ENCODE results near the gene MMAB.

Gene MMAB

DNA sequence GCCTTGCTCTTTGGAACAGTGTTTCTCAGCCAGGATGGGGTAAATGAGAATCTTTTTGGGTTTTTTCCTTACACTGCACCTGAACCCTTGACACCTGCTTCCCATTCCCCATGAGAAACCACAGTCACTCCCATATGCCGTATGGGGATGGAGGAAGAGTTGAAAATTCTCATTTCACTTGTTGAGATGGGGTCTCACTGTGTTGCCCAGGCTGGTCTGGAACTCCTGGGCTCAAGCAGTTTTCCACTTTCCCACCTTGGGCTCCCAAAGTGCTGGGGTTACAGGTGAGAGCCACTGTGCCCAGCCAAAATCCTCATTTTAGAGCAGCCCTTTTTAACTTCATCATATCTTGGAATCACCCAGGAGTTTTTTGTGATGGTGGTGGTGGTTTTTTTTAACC, 4.0 kb upstream of the MMAB start:
- no peak overlapping the region for H3K9ac ChIP-seq (ENCODE audit: insufficient read length, low read depth)
- H3K36me3 ChIP-seq (ENCODE audit: insufficient read depth, insufficient read length, low read length): peaks cover 69% of the 10 kb centered on the region
- DNase-seq (ENCODE audit: low read depth, low spot score): no peak
- no peaks in the 10 kb centered on the region for H3K27me3 ChIP-seq (ENCODE audit: insufficient read depth, insufficient read length)
- no peak overlapping the region for H3K4me3 ChIP-seq (ENCODE audit: insufficient read length, low read depth)
- H3K9me3 ChIP-seq (ENCODE audit: insufficient read depth, low read length): no peaks in the 10 kb centered on the region
- H3K4me1 ChIP-seq (ENCODE audit: insufficient read depth, insufficient read length): peaks cover 6% of the 10 kb centered on the region
- TF ChIP-seq SUZ12 (IDR thresholded peaks at IDR 0.05; ENCODE audit: extremely low read depth, insufficient read depth, insufficient read length) (no peak), YY1 (IDR thresholded peaks at IDR 0.05; ENCODE audit: insufficient read depth, insufficient read length) (no peak), ZNF274 (IDR thresholded peaks at IDR 0.05; ENCODE audit: low read depth, low read length) (no peak)

DNA sequence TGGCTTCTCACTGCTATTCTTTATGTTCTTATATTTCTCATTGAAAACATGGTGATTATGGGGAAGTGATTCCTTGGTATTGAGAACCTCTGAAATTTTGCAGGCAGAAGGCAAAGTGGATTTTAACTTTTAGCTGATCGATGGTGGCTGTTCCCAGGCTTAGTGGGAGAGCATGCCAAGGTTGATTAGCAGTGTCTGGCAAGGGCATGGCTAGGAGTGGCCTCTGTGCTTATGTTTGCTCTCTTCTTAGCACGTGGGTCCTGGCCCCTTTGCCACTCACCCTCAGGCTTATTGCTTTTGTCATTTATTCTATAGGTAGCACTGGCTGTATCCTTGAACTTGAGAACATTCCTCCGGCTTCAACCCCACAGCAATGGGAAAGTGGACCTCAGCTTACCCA, 2.4 kb upstream of the MMAB start:
- H3K4me3 ChIP-seq (ENCODE audit: insufficient read length, low read depth): no peak overlapping the region
- no peaks in the 10 kb centered on the region for H3K27me3 ChIP-seq (ENCODE audit: insufficient read depth, insufficient read length)
- H3K4me1 ChIP-seq (ENCODE audit: insufficient read depth, insufficient read length): peaks cover 2% of the 10 kb centered on the region
- H3K9me3 ChIP-seq (ENCODE audit: insufficient read depth, low read length): no peaks in the 10 kb centered on the region
- TF ChIP-seq YY1 (IDR thresholded peaks at IDR 0.05; ENCODE audit: insufficient read depth, insufficient read length): no peak
- TF ChIP-seq SUZ12 (IDR thresholded peaks at IDR 0.05; ENCODE audit: extremely low read depth, insufficient read depth, insufficient read length): no peak
- no peak for TF ChIP-seq ZNF274 (IDR thresholded peaks at IDR 0.05; ENCODE audit: low read depth, low read length)
- no peak overlapping the region for H3K9ac ChIP-seq (ENCODE audit: insufficient read length, low read depth)
- H3K36me3 ChIP-seq (ENCODE audit: insufficient read depth, insufficient read length, low read length): peaks cover 65% of the 10 kb centered on the region
- DNase-seq (ENCODE audit: low read depth, low spot score): no peak

DNA sequence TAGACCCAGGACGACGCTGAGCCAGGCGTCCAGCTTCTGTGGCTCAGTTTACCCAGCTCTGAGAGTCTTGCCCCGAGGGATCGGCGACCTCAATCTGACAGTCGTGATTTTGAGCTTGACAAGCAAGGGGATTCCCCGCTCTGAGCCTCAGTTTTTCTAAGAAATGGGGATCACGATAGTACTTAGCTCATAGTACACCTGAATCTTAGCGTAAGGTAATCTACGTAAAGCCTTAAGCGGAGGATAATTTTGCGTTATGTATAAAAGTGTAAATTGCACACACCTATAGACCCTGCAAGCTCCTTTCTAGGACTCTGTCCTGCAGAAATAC, 575 bp upstream of the MMAB start:
- peaks cover 61% of the 10 kb centered on the region for H3K36me3 ChIP-seq (ENCODE audit: insufficient read depth, insufficient read length, low read length)
- H3K9ac ChIP-seq (ENCODE audit: insufficient read length, low read depth): peak overlapping the region; percentile 92
- no peaks in the 10 kb centered on the region for H3K27me3 ChIP-seq (ENCODE audit: insufficient read depth, insufficient read length)
- no peaks in the 10 kb centered on the region for H3K9me3 ChIP-seq (ENCODE audit: insufficient read depth, low read length)
- peak overlapping the region; percentile 89 for H3K4me3 ChIP-seq (ENCODE audit: insufficient read length, low read depth)
- DNase-seq (ENCODE audit: low read depth, low spot score): no peak
- no peak for TF ChIP-seq ZNF274 (IDR thresholded peaks at IDR 0.05; ENCODE audit: low read depth, low read length)
- no peak for TF ChIP-seq SUZ12 (IDR thresholded peaks at IDR 0.05; ENCODE audit: extremely low read depth, insufficient read depth, insufficient read length)
- no peak for TF ChIP-seq YY1 (IDR thresholded peaks at IDR 0.05; ENCODE audit: insufficient read depth, insufficient read length)
- H3K4me1 ChIP-seq (ENCODE audit: insufficient read depth, insufficient read length): no peaks in the 10 kb centered on the region

DNA sequence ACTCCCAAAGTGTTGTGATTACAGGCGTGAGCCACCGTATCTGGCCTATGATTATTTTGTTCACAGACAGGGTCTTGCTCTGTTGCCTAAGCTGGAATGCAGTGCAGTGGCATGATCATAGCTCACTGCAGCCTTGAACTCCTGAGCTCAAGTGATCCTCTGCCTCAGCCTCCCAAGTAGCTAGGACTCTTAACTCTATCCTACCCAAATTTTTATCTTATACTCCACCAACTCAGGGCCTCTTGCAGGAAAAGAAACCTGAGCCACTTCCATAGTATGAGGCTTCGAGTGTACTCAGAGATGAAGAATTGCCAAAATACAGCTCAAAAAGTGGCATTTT, 828 bp downstream of the MMAB start:
- Histone ChIP-seq H3K36me3 (ENCODE audit: insufficient read depth, insufficient read length, low read length) (peaks cover 57% of the 10 kb centered on the region), H3K4me1 (ENCODE audit: insufficient read depth, insufficient read length) (no peaks in the 10 kb centered on the region), H3K27me3 (ENCODE audit: insufficient read depth, insufficient read length) (no peaks in the 10 kb centered on the region), H3K9me3 (ENCODE audit: insufficient read depth, low read length) (no peaks in the 10 kb centered on the region), H3K9ac (ENCODE audit: insufficient read length, low read depth) (peak overlapping the region; percentile 82), H3K4me3 (ENCODE audit: insufficient read length, low read depth) (peak overlapping the region; percentile 76)
- DNase-seq (ENCODE audit: low read depth, low spot score): no peak
- no peak for TF ChIP-seq YY1 (IDR thresholded peaks at IDR 0.05; ENCODE audit: insufficient read depth, insufficient read length)
- TF ChIP-seq ZNF274 (IDR thresholded peaks at IDR 0.05; ENCODE audit: low read depth, low read length): no peak
- TF ChIP-seq SUZ12 (IDR thresholded peaks at IDR 0.05; ENCODE audit: extremely low read depth, insufficient read depth, insufficient read length): no peak

DNA sequence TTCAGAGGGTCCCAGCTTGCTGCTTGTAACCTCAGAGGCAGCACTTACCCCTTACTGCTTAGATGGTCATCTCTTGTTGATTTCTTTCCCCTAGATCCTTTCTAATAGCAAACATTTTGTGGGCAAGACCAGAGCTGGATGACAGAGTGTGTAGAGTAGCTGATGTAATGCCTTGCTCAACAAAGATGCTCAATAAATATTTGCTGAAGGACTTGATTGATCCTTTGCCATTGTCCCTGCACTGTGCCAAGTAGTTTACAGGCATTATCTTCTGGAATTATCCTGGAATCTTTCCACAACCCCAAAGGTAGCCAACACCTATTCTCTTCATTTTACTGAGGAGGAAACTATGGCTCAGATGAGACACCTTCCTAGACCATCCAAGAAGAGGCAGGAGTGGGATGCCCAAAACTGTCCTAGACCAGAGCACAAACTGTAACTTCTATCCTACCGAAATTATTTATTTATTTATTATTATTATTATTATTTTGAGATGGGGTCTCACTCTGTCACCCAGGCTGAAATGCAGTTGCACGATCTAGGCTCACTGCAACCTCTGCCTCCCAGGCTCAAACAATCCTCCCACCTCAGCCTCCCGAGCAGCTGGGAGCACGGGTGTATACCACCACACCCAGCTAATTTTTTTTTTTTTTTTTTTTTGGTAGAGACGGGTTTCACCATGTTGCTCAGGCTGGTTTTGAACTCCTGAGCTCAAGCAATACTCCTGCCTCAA, 1.4 kb downstream of the MMAB start:
- H3K4me3 ChIP-seq (ENCODE audit: insufficient read length, low read depth): no peak overlapping the region
- no peak for DNase-seq (ENCODE audit: low read depth, low spot score)
- peak overlapping the region; percentile 14 for H3K9ac ChIP-seq (ENCODE audit: insufficient read length, low read depth)

DNA sequence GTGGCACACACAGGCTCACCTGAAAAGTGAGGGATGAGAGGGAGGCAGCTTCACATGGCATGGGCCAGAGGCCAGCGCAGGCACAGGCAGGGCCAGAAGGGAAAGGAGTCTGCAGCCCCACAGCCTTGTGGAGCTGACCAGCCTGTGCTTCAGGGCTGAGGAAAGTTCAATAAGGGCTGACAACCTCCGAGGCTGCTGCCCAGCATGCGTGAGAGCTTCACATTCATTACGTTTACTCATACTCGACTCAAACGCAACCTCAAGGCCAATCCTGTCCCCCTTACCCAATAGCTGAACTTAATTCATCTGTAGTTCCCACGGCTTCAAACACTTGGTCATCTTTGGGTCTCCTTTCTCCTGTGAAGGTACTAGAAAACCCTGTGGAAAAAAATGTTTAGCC, 4.8 kb downstream of the MMAB start:
- DNase-seq (ENCODE audit: low read depth, low spot score): no peak
- Histone ChIP-seq H3K27me3 (ENCODE audit: insufficient read depth, insufficient read length) (no peaks in the 10 kb centered on the region), H3K4me1 (ENCODE audit: insufficient read depth, insufficient read length) (peaks cover 5% of the 10 kb centered on the region), H3K9me3 (ENCODE audit: insufficient read depth, low read length) (no peaks in the 10 kb centered on the region), H3K4me3 (ENCODE audit: insufficient read length, low read depth) (no peak overlapping the region), H3K36me3 (ENCODE audit: insufficient read depth, insufficient read length, low read length) (peaks cover 69% of the 10 kb centered on the region), H3K9ac (ENCODE audit: insufficient read length, low read depth) (no peak overlapping the region)
- TF ChIP-seq ZNF274 (IDR thresholded peaks at IDR 0.05; ENCODE audit: low read depth, low read length): no peak
- TF ChIP-seq YY1 (IDR thresholded peaks at IDR 0.05; ENCODE audit: insufficient read depth, insufficient read length): no peak
- TF ChIP-seq SUZ12 (IDR thresholded peaks at IDR 0.05; ENCODE audit: extremely low read depth, insufficient read depth, insufficient read length): no peak

More for the DNA sequence above, 1.4 kb downstream of the MMAB start:
- H3K36me3 ChIP-seq (ENCODE audit: insufficient read depth, insufficient read length, low read length): peaks cover 57% of the 10 kb centered on the region
- no peaks in the 10 kb centered on the region for H3K4me1 ChIP-seq (ENCODE audit: insufficient read depth, insufficient read length)
- H3K27me3 ChIP-seq (ENCODE audit: insufficient read depth, insufficient read length): no peaks in the 10 kb centered on the region
- TF ChIP-seq YY1 (IDR thresholded peaks at IDR 0.05; ENCODE audit: insufficient read depth, insufficient read length) (no peak), ZNF274 (IDR thresholded peaks at IDR 0.05; ENCODE audit: low read depth, low read length) (no peak), SUZ12 (IDR thresholded peaks at IDR 0.05; ENCODE audit: extremely low read depth, insufficient read depth, insufficient read length) (no peak)
- H3K9me3 ChIP-seq (ENCODE audit: insufficient read depth, low read length): no peaks in the 10 kb centered on the region

DNA sequence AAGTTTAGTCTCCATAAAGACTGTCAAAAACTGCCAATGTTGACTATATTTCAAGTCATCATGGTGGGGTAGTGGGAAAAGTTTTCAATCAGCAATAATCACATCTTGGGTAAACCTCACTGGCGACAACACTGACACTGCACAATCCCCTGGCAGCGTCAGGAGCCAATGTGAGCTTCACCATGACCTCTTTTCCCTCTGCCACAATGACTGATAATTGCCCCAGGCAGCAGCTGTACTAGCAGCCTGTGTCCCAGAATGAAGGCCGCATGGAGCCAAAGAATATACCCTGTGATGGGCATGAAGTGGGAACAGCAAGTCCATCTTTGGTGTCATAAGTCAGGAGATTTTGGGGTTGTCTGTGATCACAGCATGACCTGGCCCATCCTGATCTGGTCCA, 5.3 kb downstream of the MMAB start:
- Histone ChIP-seq H3K9me3 (ENCODE audit: insufficient read depth, low read length) (no peaks in the 10 kb centered on the region), H3K4me1 (ENCODE audit: insufficient read depth, insufficient read length) (peaks cover 5% of the 10 kb centered on the region), H3K36me3 (ENCODE audit: insufficient read depth, insufficient read length, low read length) (peaks cover 75% of the 10 kb centered on the region), H3K27me3 (ENCODE audit: insufficient read depth, insufficient read length) (no peaks in the 10 kb centered on the region), H3K9ac (ENCODE audit: insufficient read length, low read depth) (no peak overlapping the region), H3K4me3 (ENCODE audit: insufficient read length, low read depth) (no peak overlapping the region)
- no peak for TF ChIP-seq ZNF274 (IDR thresholded peaks at IDR 0.05; ENCODE audit: low read depth, low read length)
- TF ChIP-seq YY1 (IDR thresholded peaks at IDR 0.05; ENCODE audit: insufficient read depth, insufficient read length): no peak
- TF ChIP-seq SUZ12 (IDR thresholded peaks at IDR 0.05; ENCODE audit: extremely low read depth, insufficient read depth, insufficient read length): no peak
- DNase-seq (ENCODE audit: low read depth, low spot score): no peak
